Measurements from ENCODE around the gene ARMC2. TPM values are rescaled to one million over a fixed set of nuclear protein-coding genes. Genes with fewer than 3 reads are reported as not detected.

The ARMC2 gene
- total and polyA plus RNA-seq, 2 of the 8 experiments (the other 6 are each of a cell fraction or from before 2014, with no cell fraction given): 1.6 to 4.4 TPM

DNA sequence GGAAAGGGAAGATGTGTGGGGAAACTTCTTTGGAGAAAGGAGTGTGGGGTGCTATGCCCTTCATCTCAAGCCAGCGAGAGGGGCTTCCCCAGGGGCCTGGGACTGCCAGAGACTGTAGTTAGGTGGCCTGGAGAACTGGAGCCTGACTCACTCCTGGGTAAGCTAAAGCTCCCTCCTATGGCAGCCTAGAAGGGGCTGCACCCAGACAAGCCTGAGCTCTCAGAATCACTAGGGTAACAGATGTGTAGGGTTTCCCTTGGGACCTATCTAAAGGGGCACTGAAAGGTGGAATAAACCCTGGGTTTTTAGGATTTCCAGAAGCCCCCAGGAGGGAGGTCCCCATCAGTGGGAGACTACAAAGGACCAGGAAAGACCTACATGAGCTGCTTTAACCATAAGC, 1.6 kb upstream of the ARMC2 start:
- Histone ChIP-seq H2BK20ac (ENCODE audit: low read length) (no peak overlapping the region), H3K79me2 (ENCODE audit: control insufficient read depth in 1 of 2, insufficient read depth in 2 of 2, low read length in 2 of 2) (no peaks in the 10 kb centered on the region), H3K79me1 (ENCODE audit: low read depth, low read length) (no peaks in the 10 kb centered on the region), H3K18ac (ENCODE audit: extremely low read depth, low read length) (no peak overlapping the region), H2AK5ac (ENCODE audit: low read depth, low read length) (no peak overlapping the region), H4K8ac (ENCODE audit: extremely low read depth, insufficient read depth, low read length) (no peak overlapping the region; the same call in 1 of the 2 replicates), H3K9ac (replicated peaks in 1 of 4; ENCODE audit: extremely low read depth in 1 of 4, low read depth in 3 of 4, low read length in 3 of 4) (no peak overlapping the region), H3K9me3 (ENCODE audit: insufficient read depth in 2 of 2, low read depth in 1 of 2, low read length in 1 of 2) (no peaks in the 10 kb centered on the region), H3K27ac (ENCODE audit: low read depth, low read length) (no peak overlapping the region), H3K23me2 (ENCODE audit: low read depth, low read length) (peaks cover 6% of the 10 kb centered on the region), H3K27me3 (replicated peaks in 1 of 4; ENCODE audit: control insufficient read depth in 3 of 4, extremely low read depth in 1 of 4, insufficient read depth in 3 of 4, low read length in 3 of 4) (no peaks in the 10 kb centered on the region), H2BK120ac (replicated peaks; ENCODE audit: low read depth, low read length) (no peak overlapping the region), H3K4me3 (ENCODE audit: extremely low read depth in 1 of 4, insufficient read depth in 2 of 4, low read depth in 3 of 4, low read length in 4 of 4) (no peak overlapping the region), H3K4me1 (replicated peaks in 1 of 4; ENCODE audit: control insufficient read depth in 3 of 4, insufficient read depth in 4 of 4, low read length in 3 of 4) (peaks cover 0 to 8% (median 0%) of the 10 kb centered on the region in 4 experiments; a peak in 2 of 7 replicates), H3K56ac (replicated peaks; ENCODE audit: insufficient read length, low read depth, low read length) (no peak overlapping the region), H3K4ac (replicated peaks; ENCODE audit: insufficient read length, low read depth, low read length) (no peak overlapping the region), H4K5ac (ENCODE audit: insufficient read length, low read depth, low read length) (no peak overlapping the region), H3K23ac (ENCODE audit: insufficient read length) (no peak overlapping the region), H4K20me1 (replicated peaks in 1 of 2; ENCODE audit: control insufficient read depth in 1 of 2, insufficient read depth in 2 of 2, low read length in 2 of 2) (no peaks in the 10 kb centered on the region), H3K4me2 (ENCODE audit: insufficient read depth in 1 of 2, low read depth in 2 of 2, low read length in 2 of 2) (no peak overlapping the region), H3K36me3 (ENCODE audit: control insufficient read depth in 2 of 4, insufficient read depth in 4 of 4, low read length in 3 of 4) (no peaks in the 10 kb centered on the region), H2BK15ac (ENCODE audit: low read length) (no peak overlapping the region), H2AFZ (ENCODE audit: low read length) (no peak overlapping the region; the same call in 1 of the 2 replicates), H3K14ac (ENCODE audit: insufficient read length) (no peak overlapping the region), H2BK5ac (ENCODE audit: low read depth, low read length) (no peak overlapping the region), H2BK12ac (ENCODE audit: low read depth, low read length) (no peak overlapping the region), H4K91ac (replicated peaks; ENCODE audit: insufficient read length, low read length) (no peak overlapping the region)
- FAIRE-seq: no peak
- ChIA-PET CTCF (ENCODE audit: partially characterized antibody) (interaction anchor here (0.6 to 3.8 kb wide), 14 partner anchors 9 to 304 kb away, joined by 3 to 39 read pairs (median 5); no protein-coding TSS in a partner anchor), POLR2A (ENCODE audit: partially characterized antibody) (interaction anchor here (0.9 to 1.1 kb wide), 2 partner anchors 25 to 255 kb away, joined by 3 read pairs; no protein-coding TSS in a partner anchor)
- 73% methylated on average over 1 of the region's 1 CpG; no CpG with 5 or more reads in 1 of the 2 experiments for WGBS, 2 experiments (ENCODE audit: extremely low coverage in 1 of 2, insufficient coverage in 1 of 2, insufficient read length in 1 of 2, insufficient replicate concordance in 2 of 2, low coverage in 1 of 2, low lambda C conversion rate in 2 of 2, missing lambda C conversion rate in 1 of 2)
- DNase-seq (ENCODE audit: low read depth in 1 of 2, low spot score in 2 of 2): no peak
- TF ChIP-seq JUN (IDR thresholded peaks at IDR 0.05; ENCODE audit: low read depth, low read length): no peak
- TF ChIP-seq RFX5 (IDR thresholded peaks at IDR 0.05; ENCODE audit: borderline replicate concordance, low read depth, low read length): no peak
- no peak for TF ChIP-seq TAF7 (optimal IDR thresholded peaks at IDR 0.05; ENCODE audit: borderline replicate concordance, low read depth, low read length)
- TF ChIP-seq, protein P1, sequence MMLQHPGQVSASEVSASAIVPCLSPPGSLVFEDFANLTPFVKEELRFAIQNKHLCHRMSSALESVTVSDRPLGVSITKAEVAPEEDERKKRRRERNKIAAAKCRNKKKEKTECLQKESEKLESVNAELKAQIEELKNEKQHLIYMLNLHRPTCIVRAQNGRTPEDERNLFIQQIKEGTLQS (IDR thresholded peaks at IDR 0.05; ENCODE audit: insufficient read depth, low read depth, low read length): no peak
- TF ChIP-seq PHF8 (conservative IDR thresholded peaks at IDR 0.05; ENCODE audit: low read depth, low read length): no peak
- TF ChIP-seq YY1 (IDR thresholded peaks at IDR 0.05; ENCODE audit: low read depth, low read length): no peak
- no peak for TF ChIP-seq SUZ12 (IDR thresholded peaks at IDR 0.05; ENCODE audit: low read length)
- TF ChIP-seq, protein P2, sequence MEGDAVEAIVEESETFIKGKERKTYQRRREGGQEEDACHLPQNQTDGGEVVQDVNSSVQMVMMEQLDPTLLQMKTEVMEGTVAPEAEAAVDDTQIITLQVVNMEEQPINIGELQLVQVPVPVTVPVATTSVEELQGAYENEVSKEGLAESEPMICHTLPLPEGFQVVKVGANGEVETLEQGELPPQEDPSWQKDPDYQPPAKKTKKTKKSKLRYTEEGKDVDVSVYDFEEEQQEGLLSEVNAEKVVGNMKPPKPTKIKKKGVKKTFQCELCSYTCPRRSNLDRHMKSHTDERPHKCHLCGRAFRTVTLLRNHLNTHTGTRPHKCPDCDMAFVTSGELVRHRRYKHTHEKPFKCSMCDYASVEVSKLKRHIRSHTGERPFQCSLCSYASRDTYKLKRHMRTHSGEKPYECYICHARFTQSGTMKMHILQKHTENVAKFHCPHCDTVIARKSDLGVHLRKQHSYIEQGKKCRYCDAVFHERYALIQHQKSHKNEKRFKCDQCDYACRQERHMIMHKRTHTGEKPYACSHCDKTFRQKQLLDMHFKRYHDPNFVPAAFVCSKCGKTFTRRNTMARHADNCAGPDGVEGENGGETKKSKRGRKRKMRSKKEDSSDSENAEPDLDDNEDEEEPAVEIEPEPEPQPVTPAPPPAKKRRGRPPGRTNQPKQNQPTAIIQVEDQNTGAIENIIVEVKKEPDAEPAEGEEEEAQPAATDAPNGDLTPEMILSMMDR (IDR thresholded peaks at IDR 0.05; ENCODE audit: control extremely low read depth in 1 of 3, insufficient read depth in 1 of 3, low read depth in 1 of 3, low read length in 3 of 3): peak in 1 of 3 experiments; percentile 3; a peak in 1 of 4 replicates

Measured in H1 (cell line).